GM12878 (cell line): ENCODE measurements around the gene IFRD2. TPM values are rescaled to one million over a fixed set of nuclear protein-coding genes. Genes with fewer than 3 reads are reported as not detected.

Source experiments
- CHD2 ChIP-seq: IDR thresholded peaks from 2 replicates; pipeline ENCODE4 v1.6.1; 2011; ENCODE audit warnings: low read depth, low read length, improper control_type of control experiment, borderline replicate concordance
- EED ChIP-seq: sonication (generic); IDR thresholded peaks from 2 replicates; pipeline ENCODE4 v1.6.1; 2016; ENCODE audit warnings: antibody characterized with exemption, low read depth
- HDGF ChIP-seq: fragments of 450-650 bp; IDR thresholded peaks from 2 replicates; pipeline ENCODE4 v1.6.1; 2016; ENCODE audit warnings: antibody characterized with exemption
- JUND ChIP-seq: IDR thresholded peaks from 2 replicates; pipeline ENCODE4 v1.6.1; 2012; ENCODE audit warnings: low read depth, mild to moderate bottlenecking, low read length, improper control_type of control experiment, moderate library complexity
- POU2F2 ChIP-seq: IDR thresholded peaks from 3 replicates; pipeline ENCODE4 v1.6.1; 2011; ENCODE audit warnings: low read depth, mild to moderate bottlenecking, low read length, borderline replicate concordance
- TBL1XR1 ChIP-seq: IDR thresholded peaks from 2 replicates; pipeline ENCODE4 v1.6.1; 2012; ENCODE audit warnings: low read depth, low read length, improper control_type of control experiment
- polyA plus RNA-seq, 11 experiments: library from polyadenylated mRNA; depleted of rRNA in 4 of 11; unstranded in 6 of 11; stranded (reverse) in 5 of 11; fragments of >200 nt; fragmentation: Nextera tagmentation in 4 of 11; fragmentation: Illumina TruSeq in 1 of 11; extraction: Ambion mirVana in 4 of 11; extraction: Trizol in 1 of 11; gene quantifications; 1 replicate in 1 of 11; 2 replicates in 10 of 11; pipeline versions ENCODE4 v1.2.1 to v1.2.3, GENCODE V29; 2011 to 2016; ENCODE audit warnings: inconsistent platforms in 2 of 11, missing spikeins in 2 of 11, low read depth in 1 of 11
- total RNA-seq, 4 experiments: library from RNA; depleted of rRNA in 3 of 4; stranded (reverse); fragments of >200 nt in 3 of 4; fragmentation: Illumina TruSeq in 1 of 4; extraction: Trizol in 1 of 4; gene quantifications; 2 replicates each; pipeline versions ENCODE4 v1.2.1 to v1.2.3, GENCODE V29; 2013 to 2021
- TF ChIP-seq, protein P1 (sequence below): IDR thresholded peaks from 2 replicates; pipeline ENCODE4 v1.6.1; 2012; ENCODE audit warnings: improper control_type of control experiment, low read depth, low read length; ENCODE audit not compliant: insufficient replicate concordance
- TF ChIP-seq, protein P2 (sequence below), 3 experiments: IDR thresholded peaks in 2 of 3; conservative IDR thresholded peaks in 1 of 3; 2 replicates each; pipeline ENCODE4 v1.5.1; 2011; ENCODE audit warnings: low read depth in 3 of 3, low read length in 3 of 3, mild to moderate bottlenecking in 3 of 3, control low read depth in 2 of 3, moderate library complexity in 2 of 3, inconsistent platforms in 1 of 3, mixed read lengths in 1 of 3; ENCODE audit not compliant: control insufficient read depth in 2 of 3, insufficient read depth in 1 of 3; ENCODE audit errors: extremely low read depth in 1 of 3

IFRD2 gene
- total and polyA plus RNA-seq, 10 of the 15 experiments (the other 5 are each of a cell fraction or from before 2014, with no cell fraction given): 19.1 to 153 (median 80.3) TPM

DNA sequence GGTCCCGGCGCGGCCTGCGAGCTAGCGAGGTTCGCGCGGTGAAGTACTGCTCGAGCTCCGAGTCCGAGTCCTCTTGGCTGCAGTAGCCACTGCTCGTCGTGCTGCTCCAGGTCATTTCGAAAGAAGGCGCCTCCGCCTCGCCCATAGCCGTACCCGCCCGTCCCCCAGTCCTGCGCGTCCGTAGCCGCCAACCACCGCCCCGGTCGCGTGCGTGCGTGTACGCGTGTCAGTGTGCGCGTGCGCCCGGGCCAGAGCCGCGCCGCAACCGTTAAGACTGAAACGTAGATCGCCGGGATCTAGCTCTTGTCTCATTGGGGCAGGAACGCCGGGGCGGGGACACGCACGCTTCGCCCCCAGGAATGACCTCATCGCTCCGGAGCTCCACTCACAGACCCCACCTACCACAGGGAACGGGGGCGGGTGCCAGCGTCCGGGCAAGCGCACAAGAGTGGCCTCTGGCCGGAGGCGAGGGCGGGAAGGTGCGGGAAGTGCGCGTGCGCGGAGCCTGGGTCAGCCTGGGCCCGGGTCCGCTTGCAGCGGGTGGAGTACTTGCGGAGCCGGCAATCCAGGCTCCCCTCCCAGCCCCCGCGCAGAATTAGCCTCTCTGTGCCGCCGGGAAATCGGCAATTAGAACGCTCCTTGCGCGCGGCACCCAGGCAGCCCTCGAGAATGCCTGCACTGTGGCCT, 45.1 kb upstream of the IFRD2 start (continued):
- TF ChIP-seq, protein P1, sequence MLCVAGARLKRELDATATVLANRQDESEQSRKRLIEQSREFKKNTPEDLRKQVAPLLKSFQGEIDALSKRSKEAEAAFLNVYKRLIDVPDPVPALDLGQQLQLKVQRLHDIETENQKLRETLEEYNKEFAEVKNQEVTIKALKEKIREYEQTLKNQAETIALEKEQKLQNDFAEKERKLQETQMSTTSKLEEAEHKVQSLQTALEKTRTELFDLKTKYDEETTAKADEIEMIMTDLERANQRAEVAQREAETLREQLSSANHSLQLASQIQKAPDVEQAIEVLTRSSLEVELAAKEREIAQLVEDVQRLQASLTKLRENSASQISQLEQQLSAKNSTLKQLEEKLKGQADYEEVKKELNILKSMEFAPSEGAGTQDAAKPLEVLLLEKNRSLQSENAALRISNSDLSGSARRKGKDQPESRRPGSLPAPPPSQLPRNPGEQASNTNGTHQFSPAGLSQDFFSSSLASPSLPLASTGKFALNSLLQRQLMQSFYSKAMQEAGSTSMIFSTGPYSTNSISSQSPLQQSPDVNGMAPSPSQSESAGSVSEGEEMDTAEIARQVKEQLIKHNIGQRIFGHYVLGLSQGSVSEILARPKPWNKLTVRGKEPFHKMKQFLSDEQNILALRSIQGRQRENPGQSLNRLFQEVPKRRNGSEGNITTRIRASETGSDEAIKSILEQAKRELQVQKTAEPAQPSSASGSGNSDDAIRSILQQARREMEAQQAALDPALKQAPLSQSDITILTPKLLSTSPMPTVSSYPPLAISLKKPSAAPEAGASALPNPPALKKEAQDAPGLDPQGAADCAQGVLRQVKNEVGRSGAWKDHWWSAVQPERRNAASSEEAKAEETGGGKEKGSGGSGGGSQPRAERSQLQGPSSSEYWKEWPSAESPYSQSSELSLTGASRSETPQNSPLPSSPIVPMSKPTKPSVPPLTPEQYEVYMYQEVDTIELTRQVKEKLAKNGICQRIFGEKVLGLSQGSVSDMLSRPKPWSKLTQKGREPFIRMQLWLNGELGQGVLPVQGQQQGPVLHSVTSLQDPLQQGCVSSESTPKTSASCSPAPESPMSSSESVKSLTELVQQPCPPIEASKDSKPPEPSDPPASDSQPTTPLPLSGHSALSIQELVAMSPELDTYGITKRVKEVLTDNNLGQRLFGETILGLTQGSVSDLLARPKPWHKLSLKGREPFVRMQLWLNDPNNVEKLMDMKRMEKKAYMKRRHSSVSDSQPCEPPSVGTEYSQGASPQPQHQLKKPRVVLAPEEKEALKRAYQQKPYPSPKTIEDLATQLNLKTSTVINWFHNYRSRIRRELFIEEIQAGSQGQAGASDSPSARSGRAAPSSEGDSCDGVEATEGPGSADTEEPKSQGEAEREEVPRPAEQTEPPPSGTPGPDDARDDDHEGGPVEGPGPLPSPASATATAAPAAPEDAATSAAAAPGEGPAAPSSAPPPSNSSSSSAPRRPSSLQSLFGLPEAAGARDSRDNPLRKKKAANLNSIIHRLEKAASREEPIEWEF: no peak
- TF ChIP-seq HDGF: peak; percentile 95; the same call in 1 of the 2 replicates
- TF ChIP-seq, protein P2, sequence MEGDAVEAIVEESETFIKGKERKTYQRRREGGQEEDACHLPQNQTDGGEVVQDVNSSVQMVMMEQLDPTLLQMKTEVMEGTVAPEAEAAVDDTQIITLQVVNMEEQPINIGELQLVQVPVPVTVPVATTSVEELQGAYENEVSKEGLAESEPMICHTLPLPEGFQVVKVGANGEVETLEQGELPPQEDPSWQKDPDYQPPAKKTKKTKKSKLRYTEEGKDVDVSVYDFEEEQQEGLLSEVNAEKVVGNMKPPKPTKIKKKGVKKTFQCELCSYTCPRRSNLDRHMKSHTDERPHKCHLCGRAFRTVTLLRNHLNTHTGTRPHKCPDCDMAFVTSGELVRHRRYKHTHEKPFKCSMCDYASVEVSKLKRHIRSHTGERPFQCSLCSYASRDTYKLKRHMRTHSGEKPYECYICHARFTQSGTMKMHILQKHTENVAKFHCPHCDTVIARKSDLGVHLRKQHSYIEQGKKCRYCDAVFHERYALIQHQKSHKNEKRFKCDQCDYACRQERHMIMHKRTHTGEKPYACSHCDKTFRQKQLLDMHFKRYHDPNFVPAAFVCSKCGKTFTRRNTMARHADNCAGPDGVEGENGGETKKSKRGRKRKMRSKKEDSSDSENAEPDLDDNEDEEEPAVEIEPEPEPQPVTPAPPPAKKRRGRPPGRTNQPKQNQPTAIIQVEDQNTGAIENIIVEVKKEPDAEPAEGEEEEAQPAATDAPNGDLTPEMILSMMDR (IDR thresholded peaks at IDR 0.05 in 2 of 3, conservative IDR thresholded peaks at IDR 0.05 in 1 of 3; ENCODE audit: control insufficient read depth in 2 of 3, extremely low read depth in 1 of 3, insufficient read depth in 1 of 3, low read depth in 3 of 3, low read length in 3 of 3): no peak
- peak; percentile 81 for TF ChIP-seq JUND
- TF ChIP-seq EED: no peak
- peak; percentile 66; the same call in 1 of the 2 replicates for TF ChIP-seq CHD2
- 0 out of 2 replicates have a peak, but pooled peaks have one; percentile 12 for TF ChIP-seq TBL1XR1
- 0 out of 3 replicates have a peak, but pooled peaks have one; percentile 8 for TF ChIP-seq POU2F2
